Fibroblast of mammary gland (primary cell): ENCODE data around the gene MAP3K5.
A peak's percentile ranks its signal among the peaks of the same experiment; 100 is the strongest.

Experiments
- DNase-seq: peaks from one replicate; pipeline ENCODE4 v3.0.0-alpha.2; 2010; ENCODE audit warnings: low read depth
- H3K4me3 ChIP-seq: 2 replicates; pipeline ENCODE4 v1.5.1; 2011; ENCODE audit warnings: low read depth, mild to moderate bottlenecking, low read length, moderate library complexity; ENCODE audit not compliant: control insufficient read depth
- TF ChIP-seq, protein P1 (sequence below): conservative IDR thresholded peaks from 2 replicates; pipeline ENCODE4 v1.5.1; 2011; ENCODE audit warnings: low read depth, low read length, inconsistent platforms; ENCODE audit not compliant: control insufficient read depth, insufficient read depth

MAP3K5 gene

DNA sequence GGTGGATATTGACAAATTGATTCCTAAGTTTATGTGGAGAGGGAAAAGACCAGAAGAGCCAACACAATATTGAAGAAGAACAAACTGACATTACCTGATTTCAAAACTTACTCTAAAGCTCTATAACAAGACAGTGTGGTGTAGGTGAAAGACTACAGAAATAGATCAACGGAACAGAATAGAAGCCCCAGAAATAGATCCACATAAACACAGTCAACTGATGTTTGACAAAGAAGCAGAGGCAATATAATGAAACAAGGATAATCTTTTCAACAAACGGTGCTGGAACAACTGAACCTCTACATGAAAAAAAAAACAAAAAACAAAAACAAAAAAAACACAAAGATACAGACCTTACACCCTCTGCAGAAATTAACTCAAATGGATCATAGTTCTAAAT is 50.2 kb downstream of the MAP3K5 start:
- no peak for DNase-seq
- TF ChIP-seq, protein P1, sequence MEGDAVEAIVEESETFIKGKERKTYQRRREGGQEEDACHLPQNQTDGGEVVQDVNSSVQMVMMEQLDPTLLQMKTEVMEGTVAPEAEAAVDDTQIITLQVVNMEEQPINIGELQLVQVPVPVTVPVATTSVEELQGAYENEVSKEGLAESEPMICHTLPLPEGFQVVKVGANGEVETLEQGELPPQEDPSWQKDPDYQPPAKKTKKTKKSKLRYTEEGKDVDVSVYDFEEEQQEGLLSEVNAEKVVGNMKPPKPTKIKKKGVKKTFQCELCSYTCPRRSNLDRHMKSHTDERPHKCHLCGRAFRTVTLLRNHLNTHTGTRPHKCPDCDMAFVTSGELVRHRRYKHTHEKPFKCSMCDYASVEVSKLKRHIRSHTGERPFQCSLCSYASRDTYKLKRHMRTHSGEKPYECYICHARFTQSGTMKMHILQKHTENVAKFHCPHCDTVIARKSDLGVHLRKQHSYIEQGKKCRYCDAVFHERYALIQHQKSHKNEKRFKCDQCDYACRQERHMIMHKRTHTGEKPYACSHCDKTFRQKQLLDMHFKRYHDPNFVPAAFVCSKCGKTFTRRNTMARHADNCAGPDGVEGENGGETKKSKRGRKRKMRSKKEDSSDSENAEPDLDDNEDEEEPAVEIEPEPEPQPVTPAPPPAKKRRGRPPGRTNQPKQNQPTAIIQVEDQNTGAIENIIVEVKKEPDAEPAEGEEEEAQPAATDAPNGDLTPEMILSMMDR, result no peak
- H3K4me3 ChIP-seq, result no peak overlapping the region

DNA sequence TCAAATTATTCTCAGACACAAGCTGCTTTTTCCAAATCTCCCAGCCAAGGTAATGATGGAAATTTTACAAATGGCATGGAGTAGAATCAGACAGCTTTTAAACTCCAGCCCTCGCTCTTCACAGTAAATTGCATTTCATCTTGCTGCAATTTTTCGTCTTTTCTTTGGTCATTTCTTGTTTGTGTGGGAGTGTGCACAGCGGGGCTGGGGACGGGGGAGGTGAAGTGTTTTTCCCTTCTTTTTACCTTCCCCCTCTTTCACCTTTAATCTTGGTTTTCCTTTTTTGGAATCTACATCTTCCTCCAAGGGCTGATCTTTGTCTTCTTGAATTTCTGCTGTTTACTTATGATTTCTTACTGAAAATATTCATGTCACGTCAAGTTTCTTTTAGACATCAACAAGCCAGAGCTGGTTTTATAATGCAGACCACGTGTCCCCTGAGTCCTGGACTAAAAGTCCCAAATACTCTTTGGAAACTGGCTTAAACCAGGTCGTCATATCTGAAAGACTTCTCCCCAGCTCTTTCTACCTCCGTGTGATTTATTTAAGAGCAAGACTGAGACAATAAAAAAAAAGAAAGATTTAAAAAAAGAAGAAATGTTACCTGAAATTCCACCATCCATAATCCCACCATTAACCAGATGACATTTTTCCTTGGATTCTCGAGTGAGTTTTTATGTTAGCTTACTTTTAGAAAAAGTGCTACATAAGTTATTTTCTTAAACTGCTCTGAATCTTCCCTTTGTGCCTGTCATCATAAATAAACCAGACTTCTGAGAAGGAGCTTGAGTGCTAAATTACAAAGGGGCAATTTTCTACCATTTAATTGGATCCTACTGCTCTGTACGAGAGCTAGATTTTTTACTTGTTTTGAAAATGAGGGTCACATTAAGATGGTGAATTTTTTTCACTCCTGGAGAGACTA is 52.0 kb downstream of the MAP3K5 start:
- TF ChIP-seq, protein P1, result no peak
- no peak for DNase-seq
- H3K4me3 ChIP-seq, result no peak overlapping the region

DNA sequence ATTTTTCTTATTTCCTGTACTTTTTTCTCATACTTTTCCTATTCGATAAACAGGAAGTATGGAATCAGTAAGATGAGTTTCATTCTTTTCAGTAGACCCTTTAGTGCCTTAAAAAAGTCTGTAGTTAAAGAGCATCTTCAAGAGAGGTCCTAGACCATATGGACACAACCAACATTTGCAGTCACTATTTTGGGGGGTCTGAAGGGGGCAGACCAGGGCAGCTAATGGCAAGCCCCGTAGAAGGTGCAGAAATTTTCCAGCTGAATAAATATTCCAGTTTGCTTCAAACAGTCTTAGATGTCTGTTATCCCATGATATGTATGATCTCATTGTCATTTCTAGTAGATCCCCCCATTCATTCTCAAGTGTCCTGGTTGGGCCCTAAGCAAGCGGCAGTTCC is 52.8 kb downstream of the MAP3K5 start:
- H3K4me3 ChIP-seq, result no peak overlapping the region
- no peak for DNase-seq
- TF ChIP-seq, protein P1, result no peak

DNA sequence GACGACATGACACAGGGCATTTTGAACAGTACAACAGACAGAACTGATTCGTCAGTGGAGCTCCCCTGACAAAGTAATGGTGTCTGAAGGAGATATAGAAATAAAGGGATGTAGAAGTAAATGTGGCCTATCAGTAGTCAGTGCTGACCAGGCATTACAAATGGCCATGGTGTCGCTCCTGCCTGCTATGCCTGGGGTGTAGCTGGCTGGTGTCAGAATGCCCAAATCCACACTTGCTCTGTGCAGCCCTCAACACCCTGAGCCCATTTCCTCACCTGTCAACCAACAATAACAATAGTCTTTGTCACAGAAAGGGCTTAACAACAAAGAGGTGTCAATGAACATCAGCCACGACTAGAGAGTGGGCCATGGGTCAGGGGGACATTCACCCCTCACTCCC is 53.2 kb downstream of the MAP3K5 start:
- H3K4me3 ChIP-seq, result no peak overlapping the region
- DNase-seq, result no peak
- TF ChIP-seq, protein P1, result no peak

DNA sequence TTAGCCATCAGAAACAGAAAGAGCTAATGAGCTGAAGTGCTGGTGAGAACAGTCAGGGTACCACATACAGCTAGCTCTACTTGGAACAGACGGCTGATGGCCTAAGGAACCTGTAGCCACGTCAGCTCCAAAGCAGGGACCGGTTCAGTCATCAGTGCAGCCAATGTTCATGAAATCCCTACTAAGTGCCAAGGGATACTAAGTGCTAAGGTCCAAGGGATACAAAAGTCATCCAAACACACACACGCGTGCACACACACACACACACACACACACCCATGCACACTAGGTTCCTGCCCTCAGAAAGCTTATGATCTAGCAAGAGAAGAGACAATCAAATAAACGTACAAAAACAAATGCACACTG is 53.6 kb downstream of the MAP3K5 start:
- no peak for DNase-seq
- H3K4me3 ChIP-seq, result no peak overlapping the region
- TF ChIP-seq, protein P1, result no peak

DNA sequence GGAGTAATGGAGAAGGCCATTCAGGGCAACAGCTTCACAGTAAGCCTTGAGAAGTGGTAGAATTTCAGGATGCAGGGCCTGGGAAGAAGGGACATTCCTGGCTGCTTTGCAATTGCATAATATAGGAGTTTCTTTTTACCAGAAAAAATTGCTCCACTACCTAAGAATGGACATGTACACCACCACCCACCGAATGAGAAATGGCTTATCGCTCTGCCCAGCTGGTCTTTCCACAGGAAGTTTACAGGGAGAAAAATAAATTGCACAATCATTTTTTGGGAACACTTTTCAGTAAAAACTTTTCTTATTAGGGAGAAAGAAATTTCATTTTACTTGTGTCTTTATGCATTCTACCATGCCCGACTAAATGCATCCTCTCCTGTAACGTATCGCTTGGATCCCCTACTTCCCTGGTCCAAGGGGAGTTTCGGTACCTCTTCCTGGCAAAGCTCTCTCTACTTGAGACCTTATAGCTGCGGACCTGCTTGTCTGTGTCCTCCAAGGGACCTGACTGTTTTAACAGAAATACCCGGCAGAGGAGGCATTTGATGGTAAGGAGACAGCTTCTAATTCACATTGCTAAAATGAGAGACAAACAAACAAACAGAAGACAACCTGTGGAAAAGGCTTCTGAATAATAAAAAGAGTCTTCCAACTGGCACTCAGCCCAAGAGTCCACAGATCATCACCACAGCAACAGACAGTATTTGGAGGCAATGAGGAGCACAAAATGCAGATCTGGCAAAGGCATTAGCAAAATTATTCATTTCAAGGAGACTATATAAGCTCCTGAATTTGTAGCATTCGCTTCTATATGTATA is 54.2 kb downstream of the MAP3K5 start:
- TF ChIP-seq, protein P1, result no peak
- peak; percentile 68 for DNase-seq
- no peak overlapping the region for H3K4me3 ChIP-seq
